Measurements from ENCODE around the gene RNPEPL1.

DNA sequence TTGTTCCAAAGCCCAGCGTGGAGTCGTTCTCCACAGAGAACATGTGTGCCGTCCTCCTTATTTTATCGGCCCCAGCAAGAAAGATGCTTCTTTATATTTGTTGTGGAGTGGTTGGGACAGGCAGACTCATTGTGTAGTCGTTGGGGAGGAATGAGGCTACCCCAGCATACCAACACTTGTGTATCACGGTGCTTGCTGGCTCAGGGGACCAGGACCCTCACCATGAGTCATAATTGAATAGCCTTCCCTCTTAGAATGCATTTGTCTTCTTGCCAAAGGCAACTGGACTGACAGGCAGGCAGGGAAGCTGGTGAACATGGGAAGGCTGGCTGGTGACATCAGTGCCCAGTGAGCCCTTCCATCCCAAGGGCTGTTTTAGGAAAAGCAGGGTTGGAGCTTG is 22.9 kb downstream of the RNPEPL1 start:
- TF ChIP-seq, protein P1, sequence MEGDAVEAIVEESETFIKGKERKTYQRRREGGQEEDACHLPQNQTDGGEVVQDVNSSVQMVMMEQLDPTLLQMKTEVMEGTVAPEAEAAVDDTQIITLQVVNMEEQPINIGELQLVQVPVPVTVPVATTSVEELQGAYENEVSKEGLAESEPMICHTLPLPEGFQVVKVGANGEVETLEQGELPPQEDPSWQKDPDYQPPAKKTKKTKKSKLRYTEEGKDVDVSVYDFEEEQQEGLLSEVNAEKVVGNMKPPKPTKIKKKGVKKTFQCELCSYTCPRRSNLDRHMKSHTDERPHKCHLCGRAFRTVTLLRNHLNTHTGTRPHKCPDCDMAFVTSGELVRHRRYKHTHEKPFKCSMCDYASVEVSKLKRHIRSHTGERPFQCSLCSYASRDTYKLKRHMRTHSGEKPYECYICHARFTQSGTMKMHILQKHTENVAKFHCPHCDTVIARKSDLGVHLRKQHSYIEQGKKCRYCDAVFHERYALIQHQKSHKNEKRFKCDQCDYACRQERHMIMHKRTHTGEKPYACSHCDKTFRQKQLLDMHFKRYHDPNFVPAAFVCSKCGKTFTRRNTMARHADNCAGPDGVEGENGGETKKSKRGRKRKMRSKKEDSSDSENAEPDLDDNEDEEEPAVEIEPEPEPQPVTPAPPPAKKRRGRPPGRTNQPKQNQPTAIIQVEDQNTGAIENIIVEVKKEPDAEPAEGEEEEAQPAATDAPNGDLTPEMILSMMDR (IDR thresholded peaks at IDR 0.05) = no peak
- TF ChIP-seq EP300 (IDR thresholded peaks at IDR 0.05) (no peak), POLR2AphosphoS5 (IDR thresholded peaks at IDR 0.05) (no peak), POLR2A (IDR thresholded peaks at IDR 0.05) (no peak)
